Upper lobe of left lung (tissue), 6 donors: ENCODE data around the gene ABCA7. TPM values are rescaled to one million over a fixed set of nuclear protein-coding genes. Genes with fewer than 3 reads are reported as not detected.

Experiments used
- ATAC-seq, 2 donors: fragments of 200-7000 bp; cut with Tn5 transposase; one replicate each; pipeline ENCODE4 v1.9.1; 2022; ENCODE audit warnings: mild to moderate bottlenecking in 2 of 2, moderate library complexity in 2 of 2; ENCODE audit not compliant: low FRiP score in 2 of 2
- DNase-seq, 2 donors: peaks; one replicate each; pipeline ENCODE4 v3.0.0-alpha.2; 2019 to 2020
- H3K27ac ChIP-seq, 4 donors: fragments of 200-600 bp; sonication (generic); one replicate each; pipeline ENCODE4 v1.5.1; 2016 to 2019
- H3K27me3 ChIP-seq, 4 donors: fragments of 200-600 bp; sonication (generic); one replicate each; pipeline ENCODE4 v1.5.1; 2017 to 2019
- H3K36me3 ChIP-seq, 4 donors: fragments of 200-600 bp; sonication (generic); one replicate each; pipeline ENCODE4 v1.5.1; 2016 to 2019
- H3K4me1 ChIP-seq, 4 donors: fragments of 200-600 bp; sonication (generic); one replicate each; pipeline ENCODE4 v1.5.1; 2018 to 2019
- H3K4me3 ChIP-seq, 4 donors: fragments of 200-600 bp; sonication (generic); one replicate each; pipeline ENCODE4 v1.5.1; 2017 to 2019; ENCODE audit warnings: mild to moderate bottlenecking in 2 of 4, moderate library complexity in 1 of 4
- H3K9me3 ChIP-seq, 4 donors: fragments of 200-600 bp; sonication (generic); one replicate each; pipeline ENCODE4 v1.5.1; 2018 to 2019
- CTCF ChIP-seq, 6 experiments: fragments of 450-650 bp in 4 of 6; fragments of 200-600 bp in 2 of 6; sonication (generic) in 2 of 6; IDR thresholded peaks; one replicate each; pipeline ENCODE4 v1.5.1; 2016 to 2019; ENCODE audit warnings: antibody characterized with exemption in 6 of 6
- EP300 ChIP-seq, 4 donors: sonication (generic); formaldehyde crosslinking; IDR thresholded peaks; one replicate each; pipeline ENCODE4 v1.5.1; 2017; ENCODE audit warnings: antibody characterized with exemption in 4 of 4, control low read depth in 2 of 4
- POLR2A ChIP-seq, 4 donors: fragments of 450-650 bp; IDR thresholded peaks; one replicate each; pipeline ENCODE4 v1.5.1; 2016 to 2017; ENCODE audit warnings: antibody characterized with exemption in 4 of 4, mild to moderate bottlenecking in 2 of 4
- POLR2AphosphoS5 ChIP-seq, 2 donors: sonication (generic); formaldehyde crosslinking; IDR thresholded peaks; one replicate each; pipeline ENCODE4 v1.5.1; 2017; ENCODE audit warnings: antibody characterized with exemption in 2 of 2
- WGBS, 2 donors: methylation state at CpG; one replicate each; pipeline ENCODE4 v1.1.5; 2017 to 2018; 5-methylcytosine and 5-hydroxymethylcytosine counted together
- total RNA-seq, 6 donors: library from RNA; depleted of rRNA in 4 of 6; stranded (reverse); fragments of >200 nt in 4 of 6; gene quantifications; one replicate each; pipeline versions ENCODE4 v1.1.0 to v1.2.1, GENCODE V29; 2016 to 2021
- donor health status: DM: no; HTN: no; CAD: no; lungs with moderate emphysema.
- donor health status: DM: no; HTN: yes; CAD: no; lungs with severe emphysema.

Gene ABCA7
- total RNA-seq, 6 donors from 2014 or later = 34.1 to 224 (median 58.2) TPM

DNA sequence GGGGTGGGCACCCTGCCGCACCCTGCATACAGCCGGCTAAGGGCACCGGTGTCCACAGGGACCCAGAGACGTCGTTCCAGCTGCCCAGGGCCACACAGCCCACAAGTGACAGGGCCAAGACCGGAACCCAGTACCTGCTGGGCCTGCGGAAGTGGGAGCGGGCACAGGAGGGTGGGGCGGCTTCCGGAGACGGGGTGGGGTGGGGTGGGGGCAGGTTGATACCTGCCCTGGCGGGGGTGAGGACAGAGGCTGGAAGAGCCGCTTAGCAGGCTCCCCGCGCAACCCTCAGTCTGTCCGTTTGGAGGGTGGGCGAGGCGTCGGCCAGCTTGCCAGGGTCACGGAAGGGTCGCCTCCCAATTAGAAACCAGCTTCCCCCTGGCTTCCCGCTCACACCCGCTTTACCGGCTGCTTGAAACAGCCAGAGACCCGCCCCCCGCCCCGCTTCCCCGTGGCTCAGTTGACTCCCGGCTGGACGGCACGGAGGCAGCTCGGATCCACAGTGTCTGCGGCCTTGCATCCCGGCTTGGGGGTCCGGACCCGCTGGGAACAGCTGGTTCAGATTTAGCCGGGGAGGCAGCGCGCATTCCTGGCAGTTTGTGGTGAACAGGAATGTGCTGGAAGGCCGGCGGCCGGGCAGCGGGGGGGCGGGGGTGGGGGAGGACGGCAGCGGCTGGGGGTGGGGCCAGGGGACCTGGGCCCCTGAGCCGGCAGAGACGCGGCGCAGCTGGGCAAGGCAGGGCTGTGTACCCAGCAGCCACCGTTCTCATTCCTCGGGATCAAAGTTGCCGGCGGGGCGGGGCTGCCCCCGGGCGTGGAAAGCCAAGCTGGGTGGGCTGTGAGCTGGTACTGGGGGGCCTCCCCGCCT lies 11.6 kb upstream of the ABCA7 start:
- Histone ChIP-seq H3K36me3 (peaks cover 4 to 28% (median 17%) of the 10 kb centered on the region in 4 donors), H3K27ac (peak overlapping the region; percentile 95 to 99 (median 97)), H3K4me1 (peaks cover 30 to 54% (median 39%) of the 10 kb centered on the region in 4 donors), H3K27me3 (no peaks in the 10 kb centered on the region), H3K9me3 (no peaks in the 10 kb centered on the region), H3K4me3 (peak overlapping the region; percentile 74 to 91 (median 84))
- DNase-seq (peak; percentile 82 to 94), ATAC-seq (peak; percentile 57 to 83)
- TF ChIP-seq POLR2AphosphoS5 (IDR thresholded peaks at IDR 0.05) = peak; percentile 29 to 77
- TF ChIP-seq CTCF (IDR thresholded peaks at IDR 0.05) = no peak
- peak in 1 of 4 donors; percentile 66 for TF ChIP-seq POLR2A (IDR thresholded peaks at IDR 0.05)
- peak in 1 of 4 donors; percentile 5 for TF ChIP-seq EP300 (IDR thresholded peaks at IDR 0.05)
- 0 to 6% methylated on average over 11 to 26 of the region's 58 CpGs for WGBS, 2 donors

- WGBS, 2 donors = 89 to 91% methylated on average over 18 to 20 of the region's 20 CpGs
- TF ChIP-seq CTCF (IDR thresholded peaks at IDR 0.05) (no peak), POLR2AphosphoS5 (IDR thresholded peaks at IDR 0.05) (no peak), EP300 (IDR thresholded peaks at IDR 0.05) (no peak), POLR2A (IDR thresholded peaks at IDR 0.05) (no peak)
- Histone ChIP-seq H3K9me3 (no peaks in the 10 kb centered on the region), H3K4me1 (peaks cover 16 to 37% (median 30%) of the 10 kb centered on the region in 4 donors), H3K4me3 (no peak overlapping the region), H3K27ac (no peak overlapping the region), H3K27me3 (no peaks in the 10 kb centered on the region), H3K36me3 (peaks cover 11 to 52% (median 40%) of the 10 kb centered on the region in 4 donors)
- DNase-seq (no peak), ATAC-seq (no peak)
Observed at GRCh38 chr19:1032264-1032867, 7.5 kb upstream of the ABCA7 start.

DNA sequence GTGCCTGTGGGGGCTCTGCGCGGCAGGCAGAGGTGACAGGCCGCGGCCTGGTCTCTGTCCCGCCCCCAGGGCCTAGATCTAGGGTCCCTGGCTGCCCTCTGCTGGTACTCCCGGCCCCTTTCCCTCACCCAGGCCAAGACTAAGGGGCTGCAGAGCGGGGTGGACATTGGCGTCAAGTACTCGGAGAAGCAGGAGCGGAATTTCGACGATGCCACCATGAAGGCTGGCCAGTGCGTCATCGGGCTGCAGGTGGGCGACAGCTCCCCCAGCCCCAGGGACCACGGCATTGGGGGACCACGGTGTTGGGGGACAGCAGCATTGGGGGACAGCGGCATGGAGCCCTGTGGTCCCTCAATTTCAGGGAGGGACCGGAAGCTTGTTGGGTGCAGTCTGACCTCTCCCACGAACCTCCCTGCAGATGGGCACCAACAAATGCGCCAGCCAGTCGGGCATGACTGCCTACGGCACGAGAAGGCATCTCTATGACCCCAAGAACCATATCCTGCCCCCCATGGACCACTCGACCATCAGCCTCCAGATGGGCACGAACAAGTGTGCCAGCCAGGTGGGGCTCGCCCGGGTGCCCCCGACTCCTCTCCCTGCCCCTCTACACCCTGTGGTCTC lies 3.8 kb upstream of the ABCA7 start:
- ATAC-seq = no peak
- TF ChIP-seq POLR2A (IDR thresholded peaks at IDR 0.05) (no peak), EP300 (IDR thresholded peaks at IDR 0.05) (no peak), POLR2AphosphoS5 (IDR thresholded peaks at IDR 0.05) (no peak), CTCF (IDR thresholded peaks at IDR 0.05) (no peak)
- Histone ChIP-seq H3K4me1 (peaks cover 10 to 37% (median 29%) of the 10 kb centered on the region in 4 donors), H3K27ac (no peak overlapping the region), H3K36me3 (peaks cover 11 to 51% (median 43%) of the 10 kb centered on the region in 4 donors), H3K27me3 (no peaks in the 10 kb centered on the region), H3K9me3 (no peaks in the 10 kb centered on the region), H3K4me3 (no peak overlapping the region)
- WGBS, 2 donors = 75 to 91% methylated on average over 19 to 24 of the region's 29 CpGs
- peak in 1 of 2 donors; percentile 60 for DNase-seq

- no peak for ATAC-seq
- H3K27ac ChIP-seq = peak overlapping the region in 3 of 4 donors; percentile 60 to 86 (median 78)
- peaks cover 17 to 46% (median 38%) of the 10 kb centered on the region in 4 donors for H3K4me1 ChIP-seq
- no peaks in the 10 kb centered on the region for H3K27me3 ChIP-seq
- TF ChIP-seq EP300 (IDR thresholded peaks at IDR 0.05) = no peak
- no peak for TF ChIP-seq CTCF (IDR thresholded peaks at IDR 0.05)
- TF ChIP-seq POLR2A (IDR thresholded peaks at IDR 0.05) = no peak
- no peak for TF ChIP-seq POLR2AphosphoS5 (IDR thresholded peaks at IDR 0.05)
- no peak overlapping the region for H3K4me3 ChIP-seq
- H3K36me3 ChIP-seq = peaks cover 7 to 40% (median 33%) of the 10 kb centered on the region in 4 donors
- H3K9me3 ChIP-seq = no peaks in the 10 kb centered on the region
- DNase-seq = peak in 1 of 2 donors; percentile 83
- WGBS, 2 donors = 56 to 69% methylated on average over 11 to 22 of the region's 22 CpGs
Observed at GRCh38 chr19:1037621-1038064, 2.3 kb upstream of the ABCA7 start.
